Measurements from ENCODE around the gene ALLC. TPM values are rescaled to one million over a fixed set of nuclear protein-coding genes. Genes with fewer than 3 reads are reported as not detected.

The ALLC gene
- total RNA-seq, 1 donor from 2014 or later = not detected

- intact Hi-C loops (cut with micrococcal nuclease) = no loop called here
- no peak for TF ChIP-seq CTCF (IDR thresholded peaks at IDR 0.05; ENCODE audit: borderline replicate concordance)
- DNase-seq = no peak
- Histone ChIP-seq H3K4me1 (peaks cover 5% of the 10 kb centered on the region), H3K4me3 (no peak overlapping the region), H3K27me3 (ENCODE audit: low read depth) (no peaks in the 10 kb centered on the region), H3K9me3 (replicated peaks) (no peaks in the 10 kb centered on the region), H3K27ac (replicated peaks) (no peak overlapping the region), H3K36me3 (no peaks in the 10 kb centered on the region)
Observed at GRCh38 chr2:3637311-3637675, 20.7 kb upstream of the ALLC start.

- H3K27ac ChIP-seq (replicated peaks) = no peak overlapping the region
- TF ChIP-seq CTCF (IDR thresholded peaks at IDR 0.05; ENCODE audit: borderline replicate concordance) = no peak
- peaks cover 4% of the 10 kb centered on the region for H3K4me1 ChIP-seq
- no peak overlapping the region for H3K4me3 ChIP-seq
- no peaks in the 10 kb centered on the region for H3K9me3 ChIP-seq (replicated peaks)
- H3K36me3 ChIP-seq = no peaks in the 10 kb centered on the region
- intact Hi-C loops (cut with micrococcal nuclease) = no loop called here
- no peaks in the 10 kb centered on the region for H3K27me3 ChIP-seq (ENCODE audit: low read depth)
- no peak for DNase-seq
Observed at GRCh38 chr2:3637692-3638455, 20.1 kb upstream of the ALLC start.

- TF ChIP-seq CTCF (IDR thresholded peaks at IDR 0.05; ENCODE audit: borderline replicate concordance) = no peak
- Histone ChIP-seq H3K4me3 (no peak overlapping the region), H3K27me3 (ENCODE audit: low read depth) (no peaks in the 10 kb centered on the region), H3K36me3 (no peaks in the 10 kb centered on the region), H3K27ac (replicated peaks) (no peak overlapping the region), H3K4me1 (no peaks in the 10 kb centered on the region), H3K9me3 (replicated peaks) (no peaks in the 10 kb centered on the region)
- no peak for DNase-seq
- intact Hi-C loops (cut with micrococcal nuclease) = no loop called here
Observed at GRCh38 chr2:3638456-3638810, 19.6 kb upstream of the ALLC start.

- no peak for DNase-seq
- no peaks in the 10 kb centered on the region for H3K27me3 ChIP-seq (ENCODE audit: low read depth)
- no peaks in the 10 kb centered on the region for H3K36me3 ChIP-seq
- no peaks in the 10 kb centered on the region for H3K4me1 ChIP-seq
- TF ChIP-seq CTCF (IDR thresholded peaks at IDR 0.05; ENCODE audit: borderline replicate concordance) = no peak
- H3K4me3 ChIP-seq = no peak overlapping the region
- no peak overlapping the region for H3K27ac ChIP-seq (replicated peaks)
- intact Hi-C loops (cut with micrococcal nuclease) = no loop called here
- H3K9me3 ChIP-seq (replicated peaks) = no peaks in the 10 kb centered on the region
Observed at GRCh38 chr2:3639015-3639630, 18.9 kb upstream of the ALLC start.

- no peaks in the 10 kb centered on the region for H3K36me3 ChIP-seq
- no peak overlapping the region for H3K4me3 ChIP-seq
- intact Hi-C loops (cut with micrococcal nuclease) = no loop called here
- no peaks in the 10 kb centered on the region for H3K4me1 ChIP-seq
- no peak for DNase-seq
- no peaks in the 10 kb centered on the region for H3K27me3 ChIP-seq (ENCODE audit: low read depth)
- no peaks in the 10 kb centered on the region for H3K9me3 ChIP-seq (replicated peaks)
- H3K27ac ChIP-seq (replicated peaks) = no peak overlapping the region
- TF ChIP-seq CTCF (IDR thresholded peaks at IDR 0.05; ENCODE audit: borderline replicate concordance) = no peak
Observed at GRCh38 chr2:3639653-3640052, 18.3 kb upstream of the ALLC start.
